ENCODE results near the gene GPR68.
"Not testable (repeated sequence)": the region's sequence is repeated elsewhere in the genome, so short reads cannot be mapped to it uniquely, and the experiment has no call there.

Gene GPR68

GRCh38 chr14:91187271-91187670 is 57.2 kb downstream of the GPR68 start:
- no peak for DNase-seq

DNA sequence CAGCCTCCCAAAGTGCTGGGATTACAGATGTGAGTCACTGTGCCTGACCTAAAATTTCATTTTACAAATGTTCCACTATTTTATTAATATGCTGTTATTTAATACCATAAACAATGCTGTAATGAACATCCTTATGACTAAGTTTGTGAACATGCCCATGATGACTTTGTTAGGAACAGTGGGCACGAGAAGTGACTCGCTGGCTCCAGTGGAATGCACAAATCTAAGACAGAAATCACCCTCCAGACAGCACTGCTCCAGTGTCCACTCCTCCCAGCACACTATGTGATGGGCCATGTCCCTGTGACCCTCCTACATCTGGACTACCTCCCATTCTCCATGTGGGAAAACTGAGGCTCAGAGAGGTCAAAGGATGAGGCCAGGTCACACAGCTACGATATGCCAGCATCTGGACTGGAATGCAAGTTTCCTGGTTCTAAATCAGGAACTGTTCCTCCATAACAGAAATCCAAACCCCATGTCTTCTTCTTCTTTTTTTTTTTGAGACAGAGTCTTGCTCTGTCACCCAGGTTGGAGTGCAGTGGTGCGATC is 57.9 kb downstream of the GPR68 start:
- no peak for DNase-seq

DNA sequence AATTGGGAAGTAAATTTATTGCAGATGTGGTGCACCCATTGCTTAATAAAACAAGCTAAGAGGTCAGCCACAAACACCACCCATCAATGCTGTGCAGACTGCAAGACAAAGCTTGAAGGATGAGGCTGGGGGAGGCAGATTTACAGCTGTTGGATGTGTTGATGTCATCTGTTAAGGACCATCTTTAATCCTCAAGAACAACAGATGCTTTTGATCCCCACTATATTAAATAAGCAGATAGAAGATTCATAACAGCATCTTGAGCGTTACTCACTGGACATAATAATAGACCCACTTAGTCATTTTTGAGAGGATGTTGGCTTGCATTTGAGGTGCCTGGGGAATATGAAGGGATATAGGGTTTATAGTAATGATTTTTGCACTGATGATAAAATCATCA is 58.8 kb downstream of the GPR68 start:
- no peak for DNase-seq

DNA sequence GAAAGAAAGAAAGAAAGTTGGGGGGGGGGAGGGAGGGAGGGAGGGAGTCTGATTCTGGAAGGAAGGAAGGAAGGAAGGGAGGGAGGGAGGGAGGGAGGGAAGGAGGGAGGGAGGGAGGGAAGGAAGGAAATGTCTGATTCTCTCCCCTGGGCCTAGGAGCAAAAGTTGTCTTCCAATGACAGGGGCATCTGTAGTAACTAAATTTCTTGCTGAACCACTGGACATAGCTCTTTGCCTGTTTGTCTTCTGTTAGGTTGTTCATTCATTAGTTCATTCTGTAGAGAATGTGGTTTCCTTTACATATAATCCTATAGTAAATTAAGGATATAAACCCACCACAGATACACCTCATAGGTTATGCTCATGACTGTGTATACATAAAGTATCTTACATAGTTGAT is 59.9 kb downstream of the GPR68 start:
- no peak for DNase-seq

DNA sequence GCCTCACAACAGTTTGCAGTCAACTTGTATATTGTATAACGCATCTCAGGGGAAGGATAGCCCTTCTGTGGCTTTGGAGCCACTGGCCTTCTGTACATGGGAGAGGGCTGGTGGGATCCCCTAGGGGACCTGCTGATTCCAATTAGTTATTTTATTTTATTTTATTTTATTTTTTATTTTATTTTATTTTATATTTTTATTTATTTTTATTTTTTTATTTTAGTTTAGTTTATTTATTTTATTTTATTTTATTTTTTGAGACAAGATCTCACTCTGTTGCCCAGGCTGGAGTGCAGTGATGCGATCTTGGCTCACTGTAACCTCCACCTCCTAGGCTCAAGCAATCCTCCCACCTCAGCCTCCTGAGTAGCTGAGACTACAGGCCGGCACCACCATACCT is 61.8 kb downstream of the GPR68 start:
- DNase-seq: not testable (repeated sequence)

All from stimulated activated naive CD4-positive, alpha-beta T cell (primary cell).